ENCODE measurements around the gene VWA3B. TPM values are rescaled to one million over a fixed set of nuclear protein-coding genes. Genes with fewer than 3 reads are reported as not detected.
"Not testable (repeated sequence)": the region's sequence is repeated elsewhere in the genome, so short reads cannot be mapped to it uniquely, and the experiment has no call there.

Gene VWA3B
- total RNA-seq, 3 donors from 2014 or later, result not detected

DNA sequence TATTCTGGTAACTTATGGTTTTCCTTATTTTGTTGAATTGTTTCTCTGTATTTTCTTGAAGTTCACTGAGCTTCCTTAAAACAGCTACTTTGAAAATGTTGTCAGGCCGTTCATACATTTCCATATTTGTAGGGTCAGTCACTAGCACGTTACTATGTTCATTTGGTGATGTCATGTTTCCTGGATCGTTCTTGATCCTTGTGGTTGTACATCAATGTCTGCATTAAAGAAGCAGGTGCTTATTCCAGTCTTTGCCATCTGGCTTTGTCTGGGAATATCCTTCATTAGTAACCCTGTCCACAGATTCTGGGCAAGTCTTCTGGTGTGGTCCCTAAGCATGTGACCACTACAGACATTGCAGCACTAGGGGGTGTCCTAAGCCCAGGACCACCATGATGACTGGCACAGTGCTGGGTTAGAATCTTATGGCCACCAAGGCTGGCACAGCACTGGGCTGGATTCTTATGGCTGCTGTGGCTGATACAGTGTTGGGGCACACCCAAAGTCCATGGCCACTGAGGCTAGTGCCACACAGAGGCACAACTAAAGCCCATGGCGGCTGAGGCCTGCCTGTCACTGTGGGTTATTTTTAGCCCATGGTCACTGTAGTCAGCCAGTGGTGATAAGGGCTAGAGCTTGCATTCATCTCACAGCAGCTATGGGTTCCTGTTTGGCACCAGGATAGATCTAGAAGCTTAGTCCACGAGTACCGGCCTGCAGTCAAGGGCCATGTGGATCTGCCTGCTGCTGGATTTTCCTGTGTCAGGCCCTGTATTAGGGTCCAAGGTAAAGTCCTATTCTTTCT is 13.2 kb downstream of the VWA3B start:
- H3K4me3 Mint-ChIP-seq, result no peak overlapping the region
- no peaks in the 10 kb centered on the region for H3K36me3 Mint-ChIP-seq (ENCODE audit: insufficient read depth)
- ATAC-seq, result no peak
- peaks cover 47% of the 10 kb centered on the region for H3K9me3 Mint-ChIP-seq
- DNase-seq, result no peak
- H3K4me1 Mint-ChIP-seq (ENCODE audit: low read depth), result no peaks in the 10 kb centered on the region
- peaks cover 5% of the 10 kb centered on the region for H3K27me3 Mint-ChIP-seq (ENCODE audit: low read depth)

GRCh38 chr2:98102315-98102714 is 15.3 kb downstream of the VWA3B start:
- not testable (repeated sequence) for H3K4me3 Mint-ChIP-seq; H3K36me3 Mint-ChIP-seq (ENCODE audit: insufficient read depth); DNase-seq; H3K27me3 Mint-ChIP-seq (ENCODE audit: low read depth); H3K4me1 Mint-ChIP-seq (ENCODE audit: low read depth); ATAC-seq
- H3K9me3 Mint-ChIP-seq, result peaks cover 32% of the 10 kb centered on the region

DNA sequence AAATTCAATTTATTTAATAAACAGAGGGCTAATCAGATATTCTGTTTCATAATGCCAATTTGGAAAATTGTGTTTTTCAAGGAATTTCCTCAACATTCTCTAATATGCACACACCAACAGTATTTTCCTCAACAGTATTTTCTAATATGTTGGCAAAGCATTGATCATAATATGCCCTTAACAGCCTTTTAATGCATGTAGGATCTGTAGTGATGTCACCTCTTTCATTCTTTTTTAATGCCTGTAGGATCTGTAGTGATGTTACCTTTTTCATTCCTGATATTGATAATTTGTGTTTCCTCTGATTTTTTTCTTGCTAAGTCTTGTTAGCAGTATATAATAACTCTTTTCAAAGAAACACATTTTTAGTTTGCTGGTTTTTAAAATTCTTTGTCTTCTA is 15.9 kb downstream of the VWA3B start:
- DNase-seq, result no peak
- Mint-ChIP-seq H3K36me3 (ENCODE audit: insufficient read depth) (no peaks in the 10 kb centered on the region), H3K4me3 (no peak overlapping the region), H3K27me3 (ENCODE audit: low read depth) (peaks cover 5% of the 10 kb centered on the region), H3K9me3 (peaks cover 29% of the 10 kb centered on the region), H3K4me1 (ENCODE audit: low read depth) (no peaks in the 10 kb centered on the region)
- no peak for ATAC-seq

- Mint-ChIP-seq H3K36me3 (ENCODE audit: insufficient read depth) (peaks cover 7% of the 10 kb centered on the region), H3K4me1 (ENCODE audit: low read depth) (no peaks in the 10 kb centered on the region), H3K27me3 (ENCODE audit: low read depth) (peaks cover 27% of the 10 kb centered on the region), H3K9me3 (peaks cover 21% of the 10 kb centered on the region), H3K4me3 (no peak overlapping the region)
- ATAC-seq, result no peak
- no peak for DNase-seq
Measured at GRCh38 chr2:98108110-98108509, 21.1 kb downstream of the VWA3B start.

DNA sequence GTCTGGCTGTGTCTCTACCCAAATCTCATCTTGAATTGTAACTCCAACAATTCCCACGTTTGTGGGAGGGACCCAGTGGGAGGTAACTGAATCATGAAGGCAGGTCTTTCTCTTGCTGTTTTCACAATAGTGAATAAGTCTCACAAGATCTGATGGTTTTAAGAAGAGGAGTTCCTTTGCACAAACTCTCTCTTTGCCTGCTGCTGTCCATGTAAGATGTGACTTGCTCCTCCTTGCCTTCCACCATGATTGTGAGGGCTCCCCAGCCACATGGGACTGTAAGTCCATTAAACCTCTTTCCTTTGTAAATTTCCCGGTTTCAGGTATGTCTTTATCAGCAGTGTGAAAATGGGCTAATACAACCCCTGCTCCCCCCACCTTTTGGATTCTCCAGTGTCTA is 23.8 kb downstream of the VWA3B start:
- Mint-ChIP-seq H3K9me3 (peaks cover 23% of the 10 kb centered on the region), H3K4me1 (ENCODE audit: low read depth) (no peaks in the 10 kb centered on the region), H3K27me3 (ENCODE audit: low read depth) (peaks cover 33% of the 10 kb centered on the region), H3K36me3 (ENCODE audit: insufficient read depth) (peaks cover 7% of the 10 kb centered on the region), H3K4me3 (no peak overlapping the region)
- DNase-seq (no peak), ATAC-seq (no peak)

DNA sequence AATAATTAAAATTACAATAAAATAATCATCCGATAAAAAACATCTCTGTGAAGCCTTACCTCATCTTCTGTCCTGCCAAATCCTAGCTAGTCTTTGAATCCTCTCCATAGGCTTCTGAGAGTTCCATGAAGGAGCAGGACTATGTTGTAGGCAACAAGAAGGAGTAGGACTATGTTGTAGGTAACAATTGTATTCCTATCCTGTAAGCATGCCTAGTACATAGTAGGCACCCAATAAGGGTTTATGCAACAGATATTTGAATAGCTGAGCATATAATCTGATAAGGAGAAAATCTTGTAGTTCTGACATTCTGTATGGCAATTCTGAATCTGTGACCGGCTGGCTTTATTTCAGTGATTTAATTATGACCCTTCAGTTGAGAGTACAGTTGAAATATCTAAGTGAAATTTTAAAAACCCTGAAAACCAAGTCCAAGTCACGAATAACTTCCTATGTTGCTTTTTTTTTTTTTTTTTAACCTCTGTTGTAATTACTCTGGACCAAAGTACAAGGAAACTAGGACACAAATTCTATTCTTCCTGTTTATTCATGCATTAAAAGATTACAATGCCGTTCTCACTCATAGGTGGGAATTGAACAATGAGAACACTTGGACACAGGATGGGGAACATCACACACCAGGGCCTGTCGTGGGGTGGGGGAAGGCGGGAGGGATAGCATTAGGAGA is 27.8 kb downstream of the VWA3B start:
- Mint-ChIP-seq H3K27me3 (ENCODE audit: low read depth) (peaks cover 47% of the 10 kb centered on the region), H3K9me3 (peaks cover 23% of the 10 kb centered on the region), H3K4me3 (no peak overlapping the region), H3K36me3 (ENCODE audit: insufficient read depth) (peaks cover 7% of the 10 kb centered on the region), H3K4me1 (ENCODE audit: low read depth) (no peaks in the 10 kb centered on the region)
- ATAC-seq (no peak), DNase-seq (no peak)

- no peaks in the 10 kb centered on the region for H3K36me3 Mint-ChIP-seq (ENCODE audit: insufficient read depth)
Measured at GRCh38 chr2:98118161-98118560, 31.2 kb downstream of the VWA3B start.

DNA sequence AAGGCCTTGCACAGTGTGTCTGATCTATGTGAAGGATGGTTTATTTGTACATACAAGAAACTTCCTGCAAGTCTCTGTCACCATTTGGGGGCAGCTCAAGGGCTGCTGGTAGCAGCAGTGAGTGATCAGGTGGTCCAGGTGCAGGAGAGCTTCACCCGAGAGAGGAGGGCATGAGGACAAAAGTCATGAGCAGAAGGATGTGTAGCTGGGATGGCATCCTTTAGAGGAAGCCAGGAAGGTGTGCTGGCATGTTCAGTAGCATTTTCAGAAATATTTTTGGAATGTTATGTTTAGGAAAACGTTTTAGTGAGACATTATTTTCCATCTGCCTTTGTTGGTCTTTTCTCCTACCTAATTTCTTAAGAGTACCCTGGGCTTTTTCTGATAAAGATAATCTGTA is 31.9 kb downstream of the VWA3B start:
- Mint-ChIP-seq H3K36me3 (ENCODE audit: insufficient read depth) (no peaks in the 10 kb centered on the region), H3K4me3 (no peak overlapping the region), H3K9me3 (peaks cover 2% of the 10 kb centered on the region), H3K4me1 (ENCODE audit: low read depth) (peaks cover 6% of the 10 kb centered on the region), H3K27me3 (ENCODE audit: low read depth) (peaks cover 31% of the 10 kb centered on the region)
- ATAC-seq (no peak), DNase-seq (no peak)

More at GRCh38 chr2:98118161-98118560, 31.2 kb downstream of the VWA3B start:
- no peak overlapping the region for H3K4me3 Mint-ChIP-seq
- peaks cover under 1% of the 10 kb centered on the region for H3K4me1 Mint-ChIP-seq (ENCODE audit: low read depth)
- DNase-seq (no peak), ATAC-seq (no peak)
- peaks cover 30% of the 10 kb centered on the region for H3K27me3 Mint-ChIP-seq (ENCODE audit: low read depth)
- H3K9me3 Mint-ChIP-seq, result peaks cover 6% of the 10 kb centered on the region

- DNase-seq (no peak), ATAC-seq (no peak)
- peaks cover 6% of the 10 kb centered on the region for H3K4me1 Mint-ChIP-seq (ENCODE audit: low read depth)
- no peaks in the 10 kb centered on the region for H3K36me3 Mint-ChIP-seq (ENCODE audit: insufficient read depth)
- no peaks in the 10 kb centered on the region for H3K9me3 Mint-ChIP-seq
- H3K4me3 Mint-ChIP-seq, result no peak overlapping the region
- H3K27me3 Mint-ChIP-seq (ENCODE audit: low read depth), result peaks cover 23% of the 10 kb centered on the region
Measured at GRCh38 chr2:98121149-98121548, 34.2 kb downstream of the VWA3B start.

- Mint-ChIP-seq H3K27me3 (ENCODE audit: low read depth) (peaks cover 14% of the 10 kb centered on the region), H3K4me3 (no peak overlapping the region), H3K4me1 (ENCODE audit: low read depth) (peaks cover 6% of the 10 kb centered on the region), H3K9me3 (no peaks in the 10 kb centered on the region), H3K36me3 (ENCODE audit: insufficient read depth) (no peaks in the 10 kb centered on the region)
- DNase-seq (no peak), ATAC-seq (no peak)
Measured at GRCh38 chr2:98122524-98122923, 35.6 kb downstream of the VWA3B start.

DNA sequence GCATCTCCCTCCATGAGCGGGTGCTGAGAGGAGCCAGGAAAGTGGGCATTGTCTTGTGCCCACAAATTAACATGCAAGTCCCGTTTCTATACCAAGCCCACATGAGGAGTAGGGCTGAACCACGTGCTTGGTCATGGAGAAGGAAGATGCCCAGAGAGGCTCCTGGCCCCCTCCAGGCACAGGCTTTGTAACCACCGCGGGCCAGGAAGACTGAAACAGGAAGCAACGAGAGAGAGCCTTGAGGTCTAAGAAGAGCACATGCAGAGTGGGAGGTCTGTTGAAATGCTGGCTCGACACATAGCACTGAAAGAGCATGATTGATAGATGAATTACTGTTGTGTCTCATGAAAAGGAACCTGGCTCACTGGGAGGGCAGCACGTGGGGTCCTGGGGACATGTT is 36.3 kb downstream of the VWA3B start:
- no peak for DNase-seq
- Mint-ChIP-seq H3K27me3 (ENCODE audit: low read depth) (peaks cover 14% of the 10 kb centered on the region), H3K9me3 (no peaks in the 10 kb centered on the region), H3K4me1 (ENCODE audit: low read depth) (peaks cover 6% of the 10 kb centered on the region), H3K36me3 (ENCODE audit: insufficient read depth) (no peaks in the 10 kb centered on the region), H3K4me3 (no peak overlapping the region)
- ATAC-seq, result no peak

- no peaks in the 10 kb centered on the region for H3K9me3 Mint-ChIP-seq
- no peaks in the 10 kb centered on the region for H3K36me3 Mint-ChIP-seq (ENCODE audit: insufficient read depth)
- ATAC-seq (no peak), DNase-seq (no peak)
- no peak overlapping the region for H3K4me3 Mint-ChIP-seq
- H3K27me3 Mint-ChIP-seq (ENCODE audit: low read depth), result peaks cover 10% of the 10 kb centered on the region
- H3K4me1 Mint-ChIP-seq (ENCODE audit: low read depth), result peaks cover 6% of the 10 kb centered on the region
Measured at GRCh38 chr2:98126061-98126460, 39.1 kb downstream of the VWA3B start.

DNA sequence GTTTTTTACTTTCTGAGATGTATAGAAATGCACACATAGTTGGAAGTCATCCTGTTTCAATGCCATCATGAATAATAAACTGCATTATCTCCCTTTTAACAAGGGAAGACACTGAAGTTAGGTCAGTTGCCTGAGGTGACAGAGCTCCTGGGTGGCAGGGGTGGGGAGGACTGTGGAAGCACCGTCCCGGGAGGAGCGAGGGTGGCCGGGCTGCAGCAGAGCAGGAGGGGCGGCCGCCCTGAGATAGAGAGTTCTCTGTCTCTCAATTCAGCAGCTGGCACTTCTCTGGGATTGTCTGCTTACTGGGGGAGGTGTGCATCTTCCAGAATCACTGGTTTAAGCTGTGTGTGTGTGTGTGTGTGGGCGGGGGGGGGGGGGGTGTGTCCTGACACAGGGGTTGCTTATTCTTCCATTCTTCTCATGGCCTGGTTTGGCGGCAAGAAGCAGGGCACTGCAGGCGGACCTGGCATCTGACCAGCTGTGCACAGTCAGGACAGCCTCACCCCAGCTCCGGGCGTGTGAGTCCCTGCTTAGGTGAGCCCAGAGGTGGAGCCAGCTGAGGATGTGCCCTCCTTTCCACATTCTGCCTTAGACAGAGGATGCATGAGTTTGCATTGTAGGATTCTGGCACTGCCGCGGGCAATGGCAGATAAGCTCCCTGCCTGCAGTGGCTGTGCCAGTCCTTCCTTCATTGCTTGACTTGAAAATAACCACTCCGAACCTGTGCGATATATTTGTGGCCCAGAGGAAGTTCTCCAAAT is 40.4 kb downstream of the VWA3B start:
- Mint-ChIP-seq H3K36me3 (ENCODE audit: insufficient read depth) (no peaks in the 10 kb centered on the region), H3K4me1 (ENCODE audit: low read depth) (peaks cover 6% of the 10 kb centered on the region), H3K4me3 (no peak overlapping the region), H3K9me3 (no peaks in the 10 kb centered on the region), H3K27me3 (ENCODE audit: low read depth) (peaks cover 12% of the 10 kb centered on the region)
- ATAC-seq, result no peak
- no peak for DNase-seq

DNA sequence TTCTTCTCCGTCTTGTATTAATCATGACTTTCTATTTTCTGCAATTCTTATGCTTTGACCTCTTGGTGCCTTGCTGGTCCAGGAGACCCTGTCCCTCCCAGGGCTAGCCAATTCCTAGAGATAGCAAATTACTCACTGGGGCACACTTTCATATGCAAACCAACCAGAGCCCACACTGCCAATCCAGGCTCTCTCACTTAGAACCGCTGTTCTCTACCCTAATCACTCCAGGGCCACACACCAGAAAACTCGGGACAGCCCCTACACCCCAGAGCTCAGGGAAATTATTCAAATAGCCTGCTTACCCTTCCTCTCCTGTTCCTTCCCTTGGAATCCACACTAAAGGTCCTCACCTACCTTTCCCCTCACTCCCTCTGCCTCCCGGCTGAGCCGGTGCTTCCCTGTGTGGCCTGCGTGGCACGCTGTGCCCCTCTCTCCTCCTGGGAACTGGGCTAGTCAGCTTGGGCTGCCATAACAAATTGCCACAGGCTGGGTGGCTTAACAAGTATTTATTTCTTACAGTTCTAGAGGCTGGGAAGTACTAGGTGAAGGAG is 41.7 kb downstream of the VWA3B start:
- Mint-ChIP-seq H3K27me3 (ENCODE audit: low read depth) (peaks cover 6% of the 10 kb centered on the region), H3K4me3 (no peak overlapping the region), H3K9me3 (no peaks in the 10 kb centered on the region), H3K36me3 (ENCODE audit: insufficient read depth) (no peaks in the 10 kb centered on the region), H3K4me1 (ENCODE audit: low read depth) (no peaks in the 10 kb centered on the region)
- DNase-seq, result no peak
- no peak for ATAC-seq
